IMR-90 (cell line): ENCODE results near the gene MAP4. TPM values are rescaled to one million over a fixed set of nuclear protein-coding genes. Genes with fewer than 3 reads are reported as not detected.

ENCODE experiments used
- ATAC-seq: fragments of 200-7000 bp; cut with Tn5 transposase; 2 replicates; pipeline ENCODE4 v1.9.1; 2020; ENCODE audit warnings: low read depth, mild to moderate bottlenecking, moderate library complexity
- BruUV-seq: library from RNA; stranded (reverse); fragments of 400-500 nt; replicated peaks from 2 replicates; lab custom pipeline; 2021; lab: Mats Ljungman, UMichigan
- CTCF ChIA-PET: fragments of 300-600 bp; formaldehyde crosslinking; extraction: SDS; loops from one replicate; lab custom pipeline; 2021; ENCODE audit warnings: antibody characterized with exemption; lab: Yijun Ruan, JAX
- POLR2A ChIA-PET: fragments of 300-600 bp; sonication (Branson Sonifier 250); formaldehyde crosslinking; loops from one replicate; lab custom pipeline; 2022; ENCODE audit warnings: antibody characterized with exemption; ENCODE audit not compliant: unreplicated experiment; lab: Charles Lee
- DNase-seq: peaks from one replicate; pipeline ENCODE4 v3.0.0; 2013
- H2AFZ ChIP-seq: replicated peaks from 2 replicates; pipeline ENCODE3; 2013; ENCODE audit warnings: low read length, mild to moderate bottlenecking; ENCODE audit not compliant: poor library complexity
- H2AK5ac ChIP-seq: 2 replicates; pipeline ENCODE4 v1.6.1; 2013; ENCODE audit warnings: low read depth, low read length, inconsistent platforms
- H2AK9ac ChIP-seq: replicated peaks from 2 replicates; pipeline ENCODE3; 2013; ENCODE audit warnings: mild to moderate bottlenecking, low read depth, low read length, moderate library complexity; ENCODE audit not compliant: poor library complexity
- H2BK120ac ChIP-seq: 2 replicates; pipeline ENCODE4 v1.6.1; 2013; ENCODE audit warnings: low read depth, low read length, inconsistent platforms
- H2BK15ac ChIP-seq: 3 replicates; pipeline ENCODE4 v1.6.1; 2013; ENCODE audit warnings: low read depth, low read length, inconsistent platforms
- H2BK20ac ChIP-seq: 2 replicates; pipeline ENCODE4 v1.6.1; 2013; ENCODE audit warnings: low read depth, mild to moderate bottlenecking, inconsistent platforms, low read length, moderate library complexity
- H2BK5ac ChIP-seq: 2 replicates; pipeline ENCODE4 v1.6.1; 2013; ENCODE audit warnings: mild to moderate bottlenecking, low read depth, low read length, inconsistent platforms; ENCODE audit not compliant: poor library complexity, severe bottlenecking
- H3K14ac ChIP-seq: replicated peaks from 2 replicates; pipeline ENCODE4 v1.6.1; 2013; ENCODE audit warnings: low read depth, low read length, inconsistent platforms
- H3K18ac ChIP-seq: 2 replicates; pipeline ENCODE4 v1.6.1; 2013; ENCODE audit warnings: low read depth, low read length, control low read depth
- H3K23ac ChIP-seq: 2 replicates; pipeline ENCODE4 v1.6.1; 2013; ENCODE audit warnings: low read depth, low read length, inconsistent platforms
- H3K27ac ChIP-seq: 2 replicates; pipeline ENCODE4 v1.5.1; 2013; ENCODE audit warnings: mild to moderate bottlenecking, control low read depth, low read length; ENCODE audit not compliant: insufficient read depth
- H3K27me3 ChIP-seq: 2 replicates; pipeline ENCODE4 v1.6.1; 2013; ENCODE audit warnings: low read length; ENCODE audit not compliant: control insufficient read depth, insufficient read depth
- H3K36me3 ChIP-seq: 2 replicates; pipeline ENCODE4 v1.6.1; 2013; ENCODE audit warnings: low read length, mixed read lengths; ENCODE audit not compliant: control insufficient read depth, insufficient read depth
- H3K4ac ChIP-seq: 2 replicates; pipeline ENCODE4 v1.6.1; 2013; ENCODE audit warnings: low read depth, low read length, inconsistent platforms
- H3K4me1 ChIP-seq: 2 replicates; pipeline ENCODE4 v1.6.1; 2013; ENCODE audit warnings: low read length, mixed read lengths; ENCODE audit not compliant: control insufficient read depth, insufficient read depth
- H3K4me2 ChIP-seq: 2 replicates; pipeline ENCODE4 v1.6.1; 2013; ENCODE audit warnings: low read depth, mild to moderate bottlenecking, control low read depth, low read length, moderate library complexity
- H3K4me3 ChIP-seq: 2 replicates; pipeline ENCODE4 v1.5.1; 2013; ENCODE audit warnings: low read depth, mild to moderate bottlenecking, control low read depth, low read length, moderate library complexity; ENCODE audit not compliant: insufficient read depth
- H3K56ac ChIP-seq: 2 replicates; pipeline ENCODE4 v1.6.1; 2013; ENCODE audit warnings: low read length, inconsistent platforms; ENCODE audit not compliant: insufficient read depth; ENCODE audit errors: extremely low read depth
- H3K79me1 ChIP-seq, 2 experiments: 2 replicates each; pipeline ENCODE4 v1.6.1; 2013; ENCODE audit warnings: low read length in 2 of 2, inconsistent platforms in 1 of 2, low read depth in 1 of 2
- H3K9ac ChIP-seq: 2 replicates; pipeline ENCODE4 v1.6.1; 2013; ENCODE audit warnings: low read depth, low read length, control low read depth
- H3K9me1 ChIP-seq: 2 replicates; pipeline ENCODE4 v1.6.1; 2013; ENCODE audit warnings: low read length, inconsistent platforms; ENCODE audit not compliant: insufficient read depth
- H3K9me3 ChIP-seq: 2 replicates; pipeline ENCODE4 v1.6.1; 2013; ENCODE audit warnings: low read length; ENCODE audit not compliant: control insufficient read depth, insufficient read depth
- H4K20me1 ChIP-seq: 2 replicates; pipeline ENCODE4 v1.6.1; 2013; ENCODE audit warnings: low read length, inconsistent platforms; ENCODE audit not compliant: insufficient read depth
- H4K5ac ChIP-seq: 2 replicates; pipeline ENCODE4 v1.6.1; 2013; ENCODE audit warnings: mild to moderate bottlenecking, low read depth, low read length, control low read depth
- H4K8ac ChIP-seq, 2 experiments: 2 replicates each; pipeline ENCODE4 v1.6.1; 2013; ENCODE audit warnings: low read depth in 2 of 2, low read length in 2 of 2, control low read depth in 1 of 2, inconsistent platforms in 1 of 2
- H4K91ac ChIP-seq: 2 replicates; pipeline ENCODE4 v1.6.1; 2013; ENCODE audit warnings: low read depth, low read length, inconsistent platforms; ENCODE audit not compliant: insufficient read depth
- POLR2A ChIP-seq: IDR thresholded peaks from 2 replicates; pipeline ENCODE4 v1.6.1; 2012; ENCODE audit warnings: mild to moderate bottlenecking, low read depth, low read length
- WGBS, 2 experiments: methylation state at CpG; one replicate each; pipeline versions ENCODE4 v1.1.5 to v1.1.7; 2013; ENCODE audit warnings: missing lambda C conversion rate in 2 of 2; ENCODE audit not compliant: insufficient read length in 1 of 2; ENCODE audit errors: extremely low coverage in 2 of 2; 5-methylcytosine and 5-hydroxymethylcytosine counted together
- dilution Hi-C: fragments of 300-500 bp; cut with HindIII; formaldehyde crosslinking; loops from one replicate; pipeline ENCODE4 v1.14.3; 2018; ENCODE audit warnings: low sequenced_read_pairs; ENCODE audit not compliant: unreplicated experiment
- in situ Hi-C: fragments of 300-500 bp; cut with MboI; formaldehyde crosslinking; loops from 3 replicates; pipeline ENCODE4 v1.14.3; 2019; ENCODE audit warnings: low sequenced_read_pairs, inconsistent platforms, mixed read lengths
- intact Hi-C: fragments of 100-400 bp; cut with micrococcal nuclease; formaldehyde crosslinking; loops from 2 replicates; pipeline ENCODE4 v1.10.0; 2022
- polyA plus RNA-seq, 3 experiments: library from polyadenylated mRNA; depleted of rRNA; stranded (reverse); fragments of >200 nt; gene quantifications; 2 replicates each; pipeline ENCODE4 v1.2.3, GENCODE V29; 2012; ENCODE audit warnings: low replicate concordance in 1 of 3
- total RNA-seq: library from RNA; depleted of rRNA; stranded (reverse); fragments of >200 nt; gene quantifications from 2 replicates; pipeline ENCODE4 v1.2.3, GENCODE V29; 2012

Gene MAP4
- total and polyA plus RNA-seq, 2 of the 4 experiments (the other 2 are of a cell fraction), result 87.8 to 216 TPM

GRCh38 chr3:48002787-48003186, 13.4 kb downstream of the MAP4 start:
- no peak overlapping the region for H2BK20ac ChIP-seq
- H2AK9ac ChIP-seq, result no peak overlapping the region
- H3K9ac ChIP-seq, result no peak overlapping the region
- no peak overlapping the region for H2AFZ ChIP-seq
- no peak overlapping the region for H3K18ac ChIP-seq
- no peak overlapping the region for H3K56ac ChIP-seq
- no peaks in the 10 kb centered on the region for H3K9me3 ChIP-seq
- no peak overlapping the region for H4K91ac ChIP-seq
- peaks cover 35 to 88% of the 10 kb centered on the region in 2 experiments for H3K79me1 ChIP-seq
- H2BK15ac ChIP-seq, result no peak overlapping the region
- no peak overlapping the region for H3K4me2 ChIP-seq
- peaks cover 89% of the 10 kb centered on the region for H4K20me1 ChIP-seq
- in situ Hi-C loops, result no loop called here
- H3K4ac ChIP-seq, result no peak overlapping the region
- peaks cover 2% of the 10 kb centered on the region for H3K36me3 ChIP-seq
- no peak for ATAC-seq
- H3K23ac ChIP-seq, result no peak overlapping the region
- no peak overlapping the region for H4K5ac ChIP-seq
- no peak overlapping the region for H2BK5ac ChIP-seq
- no peak overlapping the region for H3K14ac ChIP-seq
- H4K8ac ChIP-seq, result no peak overlapping the region
- ChIA-PET POLR2A (no interaction called here), CTCF (no interaction called here)
- dilution Hi-C loops, result no loop called here
- no TSS peak for BruUV-seq
- no peaks in the 10 kb centered on the region for H3K27me3 ChIP-seq
- no peak for DNase-seq
- no peak overlapping the region for H3K27ac ChIP-seq
- intact Hi-C loops, result no loop called here
- H2BK120ac ChIP-seq, result no peak overlapping the region
- peaks cover 5% of the 10 kb centered on the region; the same call in 1 of the 2 replicates for H3K4me1 ChIP-seq
- peaks cover 26% of the 10 kb centered on the region for H3K9me1 ChIP-seq
- WGBS, 2 experiments, result no CpG with 5 or more reads among the region's 5 CpGs
- no peak overlapping the region for H2AK5ac ChIP-seq
- TF ChIP-seq POLR2A, result no peak
- no peak overlapping the region for H3K4me3 ChIP-seq
